ENCODE measurements around the gene C15orf39. TPM values are rescaled to one million over a fixed set of nuclear protein-coding genes. Genes with fewer than 3 reads are reported as not detected.
A peak's percentile ranks its signal among the peaks of the same experiment; 100 is the strongest.

C15orf39 gene
- total RNA-seq, 3 donors from 2014 or later (not counting 1 experiment from before 2014, with no cell fraction given) = 63.5 to 89.2 (median 70.1) TPM

GRCh38 chr15:75167588-75168350 lies 33.9 kb upstream of the C15orf39 start:
- peaks cover 21% of the 10 kb centered on the region for H3K4me1 ChIP-seq (ENCODE audit: control insufficient read depth, insufficient read depth, low read length)
- H3K4me1 Mint-ChIP-seq = peaks cover 38 to 43% of the 10 kb centered on the region in 2 donors

GRCh38 chr15:75168374-75168773 lies 33.3 kb upstream of the C15orf39 start:
- no peaks in the 10 kb centered on the region for H3K36me3 Mint-ChIP-seq
- no peak overlapping the region for H3K27ac ChIP-seq (ENCODE audit: low read length)
- H3K27me3 Mint-ChIP-seq (ENCODE audit: low read depth in 2 of 2) = no peaks in the 10 kb centered on the region
- no peak overlapping the region for H3K4me3 ChIP-seq (ENCODE audit: low read length)
- no peaks in the 10 kb centered on the region for H3K9me3 Mint-ChIP-seq
- no peak overlapping the region for H3K4me3 Mint-ChIP-seq
- H3K27me3 ChIP-seq (ENCODE audit: control insufficient read depth, insufficient read depth, low read length) = no peaks in the 10 kb centered on the region
- H3K4me1 ChIP-seq (ENCODE audit: control insufficient read depth, insufficient read depth, low read length) = peaks cover 21% of the 10 kb centered on the region
- no peak for DNase-seq
- H3K36me3 ChIP-seq (ENCODE audit: control insufficient read depth, insufficient read depth, low read length) = no peaks in the 10 kb centered on the region
- 94% methylated on average over 1 of the region's 4 CpGs for WGBS (ENCODE audit: insufficient coverage)
- H3K4me1 Mint-ChIP-seq = peaks cover 38 to 43% of the 10 kb centered on the region in 2 donors
- intact Hi-C loops (cut with micrococcal nuclease) = no loop called here
- no peaks in the 10 kb centered on the region for H3K9me3 ChIP-seq (ENCODE audit: control insufficient read depth, insufficient read depth, low read length)
- ATAC-seq = no peak
- H3K27ac Mint-ChIP-seq = no peak overlapping the region
- no peak for TF ChIP-seq CTCF (IDR thresholded peaks at IDR 0.05)

More at GRCh38 chr15:75167588-75168350, 33.9 kb upstream of the C15orf39 start:
- H3K9me3 ChIP-seq (ENCODE audit: control insufficient read depth, insufficient read depth, low read length) = no peaks in the 10 kb centered on the region
- no peak overlapping the region for H3K27ac ChIP-seq (ENCODE audit: low read length)
- Mint-ChIP-seq H3K36me3 (no peaks in the 10 kb centered on the region), H3K9me3 (no peaks in the 10 kb centered on the region), H3K27me3 (ENCODE audit: low read depth in 2 of 2) (no peaks in the 10 kb centered on the region), H3K4me3 (no peak overlapping the region), H3K27ac (peak overlapping the region in 1 of 2 donors; percentile 39)
- intact Hi-C loops (cut with micrococcal nuclease) = no loop called here
- WGBS (ENCODE audit: insufficient coverage) = 82% methylated on average over 5 of the region's 5 CpGs
- H3K36me3 ChIP-seq (ENCODE audit: control insufficient read depth, insufficient read depth, low read length) = no peaks in the 10 kb centered on the region
- no peaks in the 10 kb centered on the region for H3K27me3 ChIP-seq (ENCODE audit: control insufficient read depth, insufficient read depth, low read length)
- TF ChIP-seq CTCF (IDR thresholded peaks at IDR 0.05) = no peak
- H3K4me3 ChIP-seq (ENCODE audit: low read length) = no peak overlapping the region
- ATAC-seq (no peak), DNase-seq (no peak)

GRCh38 chr15:75170203-75170602 lies 31.5 kb upstream of the C15orf39 start:
- H3K4me1 Mint-ChIP-seq = peaks cover 38 to 39% of the 10 kb centered on the region in 2 donors
- no peak for ATAC-seq
- Histone ChIP-seq H3K27me3 (ENCODE audit: control insufficient read depth, insufficient read depth, low read length) (no peaks in the 10 kb centered on the region), H3K9me3 (ENCODE audit: control insufficient read depth, insufficient read depth, low read length) (no peaks in the 10 kb centered on the region), H3K4me3 (ENCODE audit: low read length) (no peak overlapping the region), H3K36me3 (ENCODE audit: control insufficient read depth, insufficient read depth, low read length) (no peaks in the 10 kb centered on the region), H3K27ac (ENCODE audit: low read length) (no peak overlapping the region), H3K4me1 (ENCODE audit: control insufficient read depth, insufficient read depth, low read length) (peaks cover 18% of the 10 kb centered on the region)
- intact Hi-C loops (cut with micrococcal nuclease) = no loop called here
- DNase-seq = no peak
- no peak for TF ChIP-seq CTCF (IDR thresholded peaks at IDR 0.05)
- no peak overlapping the region for H3K27ac Mint-ChIP-seq
- no peaks in the 10 kb centered on the region for H3K9me3 Mint-ChIP-seq
- no peaks in the 10 kb centered on the region for H3K36me3 Mint-ChIP-seq
- 100% methylated on average over 1 of the region's 1 CpG for WGBS (ENCODE audit: insufficient coverage)
- no peaks in the 10 kb centered on the region for H3K27me3 Mint-ChIP-seq (ENCODE audit: low read depth in 2 of 2)
- no peak overlapping the region for H3K4me3 Mint-ChIP-seq
